Transverse colon (tissue), 3 donors: Measurements from ENCODE around the gene THEM4.

Experiments
- POLR2A ChIP-seq: fragments of 450-650 bp; IDR thresholded peaks from one replicate; pipeline ENCODE4 v1.6.1; 2016; ENCODE audit warnings: antibody characterized with exemption, mild to moderate bottlenecking, moderate library complexity
- TF ChIP-seq, protein P1 (sequence below), 5 experiments: fragments of 200-600 bp in 3 of 5; fragments of 450-650 bp in 2 of 5; sonication (generic) in 3 of 5; IDR thresholded peaks; 1 replicate in 2 of 5; 2 replicates in 3 of 5; pipeline ENCODE4 v1.5.1; 2016 to 2017; ENCODE audit warnings: antibody characterized with exemption in 5 of 5, inconsistent platforms in 3 of 5, mild to moderate bottlenecking in 2 of 5, moderate library complexity in 1 of 5

GRCh38 chr1:151832318-151832980 is 76.9 kb downstream of the THEM4 start:
- TF ChIP-seq, protein P1, sequence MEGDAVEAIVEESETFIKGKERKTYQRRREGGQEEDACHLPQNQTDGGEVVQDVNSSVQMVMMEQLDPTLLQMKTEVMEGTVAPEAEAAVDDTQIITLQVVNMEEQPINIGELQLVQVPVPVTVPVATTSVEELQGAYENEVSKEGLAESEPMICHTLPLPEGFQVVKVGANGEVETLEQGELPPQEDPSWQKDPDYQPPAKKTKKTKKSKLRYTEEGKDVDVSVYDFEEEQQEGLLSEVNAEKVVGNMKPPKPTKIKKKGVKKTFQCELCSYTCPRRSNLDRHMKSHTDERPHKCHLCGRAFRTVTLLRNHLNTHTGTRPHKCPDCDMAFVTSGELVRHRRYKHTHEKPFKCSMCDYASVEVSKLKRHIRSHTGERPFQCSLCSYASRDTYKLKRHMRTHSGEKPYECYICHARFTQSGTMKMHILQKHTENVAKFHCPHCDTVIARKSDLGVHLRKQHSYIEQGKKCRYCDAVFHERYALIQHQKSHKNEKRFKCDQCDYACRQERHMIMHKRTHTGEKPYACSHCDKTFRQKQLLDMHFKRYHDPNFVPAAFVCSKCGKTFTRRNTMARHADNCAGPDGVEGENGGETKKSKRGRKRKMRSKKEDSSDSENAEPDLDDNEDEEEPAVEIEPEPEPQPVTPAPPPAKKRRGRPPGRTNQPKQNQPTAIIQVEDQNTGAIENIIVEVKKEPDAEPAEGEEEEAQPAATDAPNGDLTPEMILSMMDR (IDR thresholded peaks at IDR 0.05), result no peak
- TF ChIP-seq POLR2A, result no peak
